A549 (cell line): ENCODE measurements around the gene HLCS. TPM values are rescaled to one million over a fixed set of nuclear protein-coding genes. Genes with fewer than 3 reads are reported as not detected.

Source experiments
- ATAC-seq, 2 experiments: fragments of 200-7000 bp in 1 of 2; fragments of >200 bp in 1 of 2; cut with Nextera tagmentation in 1 of 2; cut with Tn5 transposase in 1 of 2; 3 replicates each; pipeline versions ENCODE4 v1.8.0 to v1.9.1; 2018 to 2020; ENCODE audit warnings: mild to moderate bottlenecking in 1 of 2, moderate library complexity in 1 of 2
- CTCF ChIA-PET: fragments of 300-600 bp; sonication (Branson Sonifier 250); formaldehyde crosslinking; extraction: SDS; loops from one replicate; lab custom pipeline; 2021; ENCODE audit warnings: antibody characterized with exemption, inconsistent platforms; lab: Yijun Ruan, JAX
- POLR2A ChIA-PET: fragments of 350-600 bp; formaldehyde crosslinking; extraction: SDS; loops from one replicate; lab custom pipeline; 2021; ENCODE audit warnings: antibody characterized with exemption, inconsistent platforms; lab: Yijun Ruan, JAX
- DNase-seq, 2 experiments: peaks; one replicate each; pipeline versions ENCODE4 v3.0.0 to v3.0.0-alpha.2; 2011 to 2016; ENCODE audit warnings: low read depth in 1 of 2, low spot score in 1 of 2
- FAIRE-seq: peaks from 2 replicates; lab custom pipeline; 2011; peaks lifted over from hg19 to GRCh38; lab: Jason Lieb, UNC
- H3K27ac ChIP-seq, 2 experiments: fragments of >200 bp; sonication (Bioruptor Twin); formaldehyde crosslinking; 3 replicates each; pipeline ENCODE4 v1.5.1; 2016 to 2017
- H3K4me1 ChIP-seq: fragments of >200 bp; sonication (Bioruptor Twin); formaldehyde crosslinking; 3 replicates; pipeline ENCODE4 v1.6.1; 2016
- H3K4me2 ChIP-seq: fragments of >200 bp; sonication (Bioruptor Twin); formaldehyde crosslinking; 3 replicates; pipeline ENCODE4 v1.6.1; 2016
- H3K4me3 ChIP-seq: fragments of >200 bp; sonication (Bioruptor Twin); formaldehyde crosslinking; 3 replicates; pipeline ENCODE4 v1.5.1; 2016
- H3K9me3 ChIP-seq: fragments of >200 bp; sonication (Bioruptor Twin); formaldehyde crosslinking; 3 replicates; pipeline ENCODE4 v1.6.1; 2016
- ATOH8 ChIP-seq: fragments of 250-450 bp; sonication (Bioruptor Pico); IDR thresholded peaks from 2 replicates; pipeline ENCODE4 v1.5.0; 2020; ENCODE audit warnings: low read depth, mild to moderate bottlenecking, moderate library complexity
- BCL3 ChIP-seq: fragments of >200 bp; sonication (Bioruptor Twin); formaldehyde crosslinking; IDR thresholded peaks from 3 replicates; pipeline ENCODE4 v1.6.1; 2016
- CBX8 ChIP-seq: fragments of 200-600 bp; sonication (generic); IDR thresholded peaks from 2 replicates; pipeline ENCODE4 v1.6.1; 2016
- CEBPB ChIP-seq, 2 experiments: fragments of >200 bp in 1 of 2; sonication (Bioruptor Twin) in 1 of 2; formaldehyde crosslinking in 1 of 2; IDR thresholded peaks; 2 replicates each; pipeline ENCODE4 v1.6.1; 2012 to 2016
- EHMT2 ChIP-seq: fragments of 200-600 bp; sonication (generic); IDR thresholded peaks from 2 replicates; pipeline ENCODE4 v1.6.1; 2016; ENCODE audit warnings: antibody characterized with exemption, low read depth, mild to moderate bottlenecking, moderate library complexity
- ESRRA ChIP-seq: fragments of 150-350 bp; IDR thresholded peaks from 2 replicates; pipeline ENCODE4 v1.6.1; 2014; ENCODE audit warnings: mild to moderate bottlenecking, low read length, borderline replicate concordance
- FOSB ChIP-seq: fragments of 250-450 bp; sonication (Bioruptor Pico); IDR thresholded peaks from 2 replicates; pipeline ENCODE4 v1.5.0; 2020; ENCODE audit warnings: mild to moderate bottlenecking, moderate library complexity
- FOSL2 ChIP-seq, 2 experiments: fragments of 450-650 bp in 1 of 2; fragments of >200 bp in 1 of 2; sonication (Bioruptor Twin) in 1 of 2; formaldehyde crosslinking; IDR thresholded peaks; 2 replicates each; pipeline versions ENCODE4 v1.5.0 to v1.6.1; 2016 to 2020; ENCODE audit warnings: mild to moderate bottlenecking in 1 of 2, moderate library complexity in 1 of 2
- GATA3 ChIP-seq: IDR thresholded peaks from 2 replicates; pipeline ENCODE4 v1.6.1; 2012; ENCODE audit warnings: borderline replicate concordance
- HDAC2 ChIP-seq: fragments of 200-600 bp; sonication (generic); IDR thresholded peaks from 2 replicates; pipeline ENCODE4 v1.6.1; 2016
- HMGXB4 ChIP-seq: fragments of 250-450 bp; sonication (Bioruptor Pico); IDR thresholded peaks from 2 replicates; pipeline ENCODE4 v1.5.0; 2021; ENCODE audit warnings: mild to moderate bottlenecking, moderate library complexity, borderline replicate concordance
- HOXA7 ChIP-seq: fragments of 250-450 bp; sonication (Bioruptor Pico); IDR thresholded peaks from 2 replicates; pipeline ENCODE4 v1.5.0; 2020; ENCODE audit warnings: mild to moderate bottlenecking, moderate library complexity
- HOXB5 ChIP-seq: fragments of 250-450 bp; sonication (Bioruptor Pico); IDR thresholded peaks from 2 replicates; pipeline ENCODE4 v1.5.0; 2020; ENCODE audit warnings: mild to moderate bottlenecking, moderate library complexity
- JUN ChIP-seq, 2 experiments: fragments of >200 bp; sonication (Bioruptor Twin); formaldehyde crosslinking; IDR thresholded peaks; 2 replicates in 1 of 2; 3 replicates in 1 of 2; pipeline ENCODE4 v1.6.1; 2016 to 2017
- KDM1A ChIP-seq: fragments of 200-600 bp; sonication (generic); IDR thresholded peaks from 2 replicates; pipeline ENCODE4 v1.6.1; 2016; ENCODE audit warnings: low read depth, mild to moderate bottlenecking
- MAFK ChIP-seq: fragments of 450-650 bp; IDR thresholded peaks from 2 replicates; pipeline ENCODE4 v1.6.1; 2014; ENCODE audit not compliant: partially characterized antibody
- NFE2L2 ChIP-seq: fragments of 150-350 bp; conservative IDR thresholded peaks from 2 replicates; pipeline ENCODE4 v1.6.1; 2014; ENCODE audit warnings: low read length
- NPAS2 ChIP-seq: fragments of 250-450 bp; sonication (Bioruptor Pico); IDR thresholded peaks from 2 replicates; pipeline ENCODE4 v1.8.0; 2022; ENCODE audit warnings: mild to moderate bottlenecking, moderate library complexity, borderline replicate concordance
- POLR2A ChIP-seq: IDR thresholded peaks from 2 replicates; pipeline ENCODE4 v1.6.1; 2012; ENCODE audit warnings: mild to moderate bottlenecking, low read length
- POLR2AphosphoS2 ChIP-seq: conservative IDR thresholded peaks from 2 replicates; pipeline ENCODE4 v1.6.1; 2012; ENCODE audit warnings: low read length, improper control_type of control experiment, inconsistent platforms
- RFX5 ChIP-seq: fragments of 450-650 bp; IDR thresholded peaks from 2 replicates; pipeline ENCODE4 v1.7.1; 2014; ENCODE audit warnings: antibody characterized with exemption, mild to moderate bottlenecking, moderate library complexity
- SMC3 ChIP-seq: fragments of >200 bp; sonication (Bioruptor Twin); formaldehyde crosslinking; IDR thresholded peaks from 3 replicates; pipeline ENCODE4 v1.6.1; 2018; ENCODE audit warnings: inconsistent platforms
- SREBF2 ChIP-seq: fragments of 450-650 bp; IDR thresholded peaks from 2 replicates; pipeline ENCODE4 v1.6.1; 2014; ENCODE audit warnings: mild to moderate bottlenecking, moderate library complexity
- TP53 ChIP-seq: fragments of 250-450 bp; sonication (Bioruptor Pico); IDR thresholded peaks from 2 replicates; pipeline ENCODE4 v1.5.0; 2021; ENCODE audit warnings: mild to moderate bottlenecking, moderate library complexity
- USF2 ChIP-seq: fragments of 450-650 bp; IDR thresholded peaks from 2 replicates; pipeline ENCODE4 v1.6.1; 2014; ENCODE audit warnings: antibody characterized with exemption
- ZSCAN20 ChIP-seq: fragments of 250-450 bp; sonication (Bioruptor Pico); IDR thresholded peaks from 2 replicates; pipeline ENCODE4 v1.8.0; 2022; ENCODE audit warnings: mild to moderate bottlenecking, moderate library complexity
- WGBS: methylation state at CpG from one replicate; pipeline ENCODE4 v1.1.6; 2017; ENCODE audit errors: missing lambda C conversion rate; 5-methylcytosine and 5-hydroxymethylcytosine counted together
- polyA plus RNA-seq, 4 experiments: library from polyadenylated mRNA; depleted of rRNA in 3 of 4; stranded (reverse); fragments of >200 nt; fragmentation: RNase III in 1 of 4; extraction: RNeasy Plus Mini Kit Qiagen cat#74134 plus additional on column Dnase treatment in 1 of 4; gene quantifications; 2 replicates in 3 of 4; 3 replicates in 1 of 4; pipeline ENCODE4 v1.2.3, GENCODE V29; 2011 to 2017

The HLCS gene
- polyA plus RNA-seq, 2 of the 4 experiments (the other 2 are of a cell fraction) = 8.4 to 24.3 TPM

GRCh38 chr21:36792505-36792967, 173.9 kb downstream of the HLCS start:
- WGBS = 61% methylated on average over 5 of the region's 6 CpGs
- peaks cover 24% of the 10 kb centered on the region for H3K4me1 ChIP-seq
- POLR2A ChIA-PET = no interaction called here
- H3K9me3 ChIP-seq = peaks cover 14% of the 10 kb centered on the region
- TF ChIP-seq CBX8 (no peak), USF2 (peak; percentile 32; the same call in 1 of the 2 replicates), ATOH8 (no peak), TP53 (CRISPR knock-in tag) (no peak)
- peak in 1 of 2 experiments; percentile 72; a peak in 3 of 6 replicates for ATAC-seq
- no peak for FAIRE-seq
- DNase-seq = peak in 1 of 2 experiments; percentile 16
- H3K4me2 ChIP-seq = no peak overlapping the region
- H3K27ac ChIP-seq = peak overlapping the region in 1 of 2 experiments; percentile 41; a peak in 2 of 6 replicates
- no peak overlapping the region for H3K4me3 ChIP-seq
- CTCF ChIA-PET = interaction anchor here (0.7 to 1.0 kb wide), 2 partner anchors 10 to 31 kb away, joined by 3 read pairs; no protein-coding TSS in a partner anchor

GRCh38 chr21:36791695-36792470, 174.6 kb downstream of the HLCS start:
- TF ChIP-seq KDM1A (no peak), MAFK (no peak), BCL3 (no peak), GATA3 (no peak), ZSCAN20 (CRISPR knock-in tag) (no peak), HOXB5 (CRISPR knock-in tag) (no peak), HOXA7 (no peak), NFE2L2 (no peak), FOSL2 (IDR thresholded peaks at IDR 0.05) (no peak), FOSL2 (CRISPR knock-in tag; IDR thresholded peaks at IDR 0.05) (no peak), SMC3 (no peak)
- H3K4me2 ChIP-seq = no peak overlapping the region
- H3K4me1 ChIP-seq = peaks cover 25% of the 10 kb centered on the region
- no peak for FAIRE-seq
- no peak overlapping the region for H3K4me3 ChIP-seq
- ChIA-PET CTCF (interaction anchor here (0.7 to 1.0 kb wide), 2 partner anchors 9 to 30 kb away, joined by 3 read pairs; no protein-coding TSS in a partner anchor), POLR2A (no interaction called here)
- DNase-seq = no peak
- 79% methylated on average over 21 of the region's 21 CpGs for WGBS
- ATAC-seq = no peak
- peak overlapping the region in 1 of 2 experiments; percentile 41; a peak in 2 of 6 replicates for H3K27ac ChIP-seq
- H3K9me3 ChIP-seq = peaks cover 14% of the 10 kb centered on the region

- WGBS = 92% methylated on average over 9 of the region's 10 CpGs
- CTCF ChIA-PET = no interaction called here
These were observed 175.3 kb downstream of the HLCS start for GRCh38 chr21:36791180-36791579.

More at GRCh38 chr21:36791180-36791579, 175.3 kb downstream of the HLCS start:
- Histone ChIP-seq H3K4me3 (no peak overlapping the region), H3K9me3 (peaks cover 8% of the 10 kb centered on the region), H3K4me2 (no peak overlapping the region), H3K27ac (peak overlapping the region in 1 of 2 experiments; percentile 24; a peak in 1 of 6 replicates), H3K4me1 (peaks cover 25% of the 10 kb centered on the region)
- TF ChIP-seq HMGXB4 (CRISPR knock-in tag) (no peak), JUN (IDR thresholded peaks at IDR 0.05) (no peak), POLR2AphosphoS2 (no peak), RFX5 (no peak), FOSB (CRISPR knock-in tag) (no peak), HDAC2 (no peak), NPAS2 (CRISPR knock-in tag) (no peak), ESRRA (no peak), MAFK (no peak), EHMT2 (no peak), POLR2A (no peak), CEBPB (IDR thresholded peaks at IDR 0.05) (no peak), SREBF2 (no peak)
- POLR2A ChIA-PET = no interaction called here
- DNase-seq (no peak), FAIRE-seq (no peak), ATAC-seq (no peak)
